ENCODE measurements around the gene IKZF4.
"Not testable (repeated sequence)": the region's sequence is repeated elsewhere in the genome, so short reads cannot be mapped to it uniquely, and the experiment has no call there.

IKZF4 gene

DNA sequence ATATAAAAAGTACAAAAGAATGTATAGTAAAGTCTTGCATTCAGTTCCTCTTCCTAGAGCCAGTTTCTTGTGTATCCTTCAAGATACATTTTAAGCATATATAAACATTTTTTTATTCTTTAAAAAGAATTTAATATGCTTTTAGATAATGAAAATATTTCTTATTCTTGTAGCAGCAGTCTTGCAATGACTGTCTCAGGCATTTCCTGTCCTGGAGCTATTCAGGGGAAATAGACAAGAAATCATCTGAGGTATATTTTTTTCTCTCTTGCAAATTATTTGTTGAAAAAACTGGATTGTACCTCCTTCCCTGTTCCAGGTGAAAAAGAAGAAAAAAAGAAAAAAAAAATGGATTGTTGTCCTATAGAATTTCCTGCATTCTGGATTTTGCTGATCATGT lies 42.2 kb downstream of the IKZF4 start:
- peaks cover 3% of the 10 kb centered on the region; the same call in 1 of the 2 replicates for H3K4me1 ChIP-seq (ENCODE audit: control insufficient read depth, low read length)
- H3K9me2 ChIP-seq (replicated peaks; ENCODE audit: control insufficient read depth, low read length): no peaks in the 10 kb centered on the region
- no peaks in the 10 kb centered on the region; the same call in 1 of the 2 replicates for H3F3A ChIP-seq (ENCODE audit: control insufficient read depth, insufficient read depth)
- TF ChIP-seq, protein P1, sequence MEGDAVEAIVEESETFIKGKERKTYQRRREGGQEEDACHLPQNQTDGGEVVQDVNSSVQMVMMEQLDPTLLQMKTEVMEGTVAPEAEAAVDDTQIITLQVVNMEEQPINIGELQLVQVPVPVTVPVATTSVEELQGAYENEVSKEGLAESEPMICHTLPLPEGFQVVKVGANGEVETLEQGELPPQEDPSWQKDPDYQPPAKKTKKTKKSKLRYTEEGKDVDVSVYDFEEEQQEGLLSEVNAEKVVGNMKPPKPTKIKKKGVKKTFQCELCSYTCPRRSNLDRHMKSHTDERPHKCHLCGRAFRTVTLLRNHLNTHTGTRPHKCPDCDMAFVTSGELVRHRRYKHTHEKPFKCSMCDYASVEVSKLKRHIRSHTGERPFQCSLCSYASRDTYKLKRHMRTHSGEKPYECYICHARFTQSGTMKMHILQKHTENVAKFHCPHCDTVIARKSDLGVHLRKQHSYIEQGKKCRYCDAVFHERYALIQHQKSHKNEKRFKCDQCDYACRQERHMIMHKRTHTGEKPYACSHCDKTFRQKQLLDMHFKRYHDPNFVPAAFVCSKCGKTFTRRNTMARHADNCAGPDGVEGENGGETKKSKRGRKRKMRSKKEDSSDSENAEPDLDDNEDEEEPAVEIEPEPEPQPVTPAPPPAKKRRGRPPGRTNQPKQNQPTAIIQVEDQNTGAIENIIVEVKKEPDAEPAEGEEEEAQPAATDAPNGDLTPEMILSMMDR (IDR thresholded peaks at IDR 0.05; ENCODE audit: low read depth, low read length, poor library complexity, severe bottlenecking): no peak
- no peak for TF ChIP-seq EZH2phosphoT487 (IDR thresholded peaks at IDR 0.05; ENCODE audit: borderline replicate concordance, low read length)
- H3K36me3 ChIP-seq (ENCODE audit: control insufficient read depth, low read length): no peaks in the 10 kb centered on the region
- no peak overlapping the region for H3K27ac ChIP-seq (ENCODE audit: low read depth, low read length)
- no peaks in the 10 kb centered on the region for H3K9me3 ChIP-seq (ENCODE audit: control insufficient read depth, insufficient read depth, low read length)
- no peaks in the 10 kb centered on the region for H3K79me2 ChIP-seq (ENCODE audit: control insufficient read depth, low read length)
- H4K20me1 ChIP-seq (ENCODE audit: control insufficient read depth, insufficient read depth, low read depth, low read length): no peaks in the 10 kb centered on the region
- no peak overlapping the region for H3K4me3 ChIP-seq (ENCODE audit: low read length)
- no peak overlapping the region for H3K4me2 ChIP-seq (ENCODE audit: low read length)
- H3K27me3 ChIP-seq (ENCODE audit: control insufficient read depth, low read length): no peaks in the 10 kb centered on the region

DNA sequence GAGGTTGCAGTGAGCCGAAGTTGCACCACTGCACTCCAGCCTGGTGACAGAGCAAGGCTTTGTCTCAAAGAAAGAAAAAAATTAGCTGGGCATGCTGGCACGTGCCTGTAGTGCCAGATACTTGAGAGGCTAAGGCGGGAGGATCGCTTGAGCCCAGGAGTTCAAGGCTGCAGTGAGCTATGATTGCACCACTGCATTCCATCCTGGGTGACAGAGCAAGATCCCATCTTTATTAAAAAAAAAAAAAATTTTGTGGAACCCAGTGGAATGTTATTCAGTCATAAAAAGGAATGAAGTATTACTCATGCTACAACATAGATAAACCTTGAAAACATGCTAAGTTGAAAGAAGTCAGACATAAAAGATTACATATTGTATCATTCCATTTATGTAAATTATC lies 50.8 kb downstream of the IKZF4 start:
- H3F3A ChIP-seq (ENCODE audit: control insufficient read depth, insufficient read depth): no peaks in the 10 kb centered on the region
- H3K79me2 ChIP-seq (ENCODE audit: control insufficient read depth, low read length): no peaks in the 10 kb centered on the region
- H4K20me1 ChIP-seq (ENCODE audit: control insufficient read depth, insufficient read depth, low read depth, low read length): no peaks in the 10 kb centered on the region
- no peaks in the 10 kb centered on the region for H3K27me3 ChIP-seq (ENCODE audit: control insufficient read depth, low read length)
- H3K4me2 ChIP-seq (ENCODE audit: low read length): no peak overlapping the region
- H3K4me1 ChIP-seq (ENCODE audit: control insufficient read depth, low read length): no peaks in the 10 kb centered on the region
- no peaks in the 10 kb centered on the region for H3K9me2 ChIP-seq (replicated peaks; ENCODE audit: control insufficient read depth, low read length)
- no peak overlapping the region for H3K4me3 ChIP-seq (ENCODE audit: low read length)
- no peak overlapping the region for H3K27ac ChIP-seq (ENCODE audit: low read depth, low read length)
- no peaks in the 10 kb centered on the region for H3K36me3 ChIP-seq (ENCODE audit: control insufficient read depth, low read length)
- TF ChIP-seq EZH2phosphoT487 (IDR thresholded peaks at IDR 0.05; ENCODE audit: borderline replicate concordance, low read length): no peak
- TF ChIP-seq, protein P1 (IDR thresholded peaks at IDR 0.05; ENCODE audit: low read depth, low read length, poor library complexity, severe bottlenecking): no peak
- no peaks in the 10 kb centered on the region for H3K9me3 ChIP-seq (ENCODE audit: control insufficient read depth, insufficient read depth, low read length)

DNA sequence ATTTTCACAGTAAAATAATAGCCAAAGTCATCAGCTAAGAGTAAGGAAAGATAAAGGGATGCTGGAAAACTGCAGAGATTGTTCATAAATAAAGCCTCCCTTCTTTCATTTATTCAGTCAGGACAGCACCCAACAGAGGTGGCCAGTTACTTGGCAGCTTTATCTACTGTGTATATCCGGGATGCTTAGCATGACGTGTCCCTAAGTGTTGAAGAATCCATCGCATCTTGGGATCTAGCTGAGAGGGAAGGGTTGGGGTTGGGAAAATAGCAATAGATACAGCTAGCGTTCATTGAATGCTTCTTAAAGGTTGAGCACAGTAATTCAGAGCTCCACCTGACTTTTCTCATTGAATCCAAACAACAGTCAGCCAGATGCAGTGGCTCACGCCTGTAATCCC lies 53.6 kb downstream of the IKZF4 start:
- Histone ChIP-seq H3F3A (ENCODE audit: control insufficient read depth, insufficient read depth) (no peaks in the 10 kb centered on the region), H3K79me2 (ENCODE audit: control insufficient read depth, low read length) (no peaks in the 10 kb centered on the region), H3K4me2 (ENCODE audit: low read length) (no peak overlapping the region), H3K4me3 (ENCODE audit: low read length) (no peak overlapping the region), H3K27ac (ENCODE audit: low read depth, low read length) (no peak overlapping the region), H3K4me1 (ENCODE audit: control insufficient read depth, low read length) (peaks cover under 1% of the 10 kb centered on the region; the same call in 1 of the 2 replicates), H3K36me3 (ENCODE audit: control insufficient read depth, low read length) (no peaks in the 10 kb centered on the region), H3K9me2 (replicated peaks; ENCODE audit: control insufficient read depth, low read length) (no peaks in the 10 kb centered on the region), H3K9me3 (ENCODE audit: control insufficient read depth, insufficient read depth, low read length) (no peaks in the 10 kb centered on the region), H4K20me1 (ENCODE audit: control insufficient read depth, insufficient read depth, low read depth, low read length) (no peaks in the 10 kb centered on the region), H3K27me3 (ENCODE audit: control insufficient read depth, low read length) (no peaks in the 10 kb centered on the region)
- TF ChIP-seq, protein P1 (IDR thresholded peaks at IDR 0.05; ENCODE audit: low read depth, low read length, poor library complexity, severe bottlenecking): no peak
- no peak for TF ChIP-seq EZH2phosphoT487 (IDR thresholded peaks at IDR 0.05; ENCODE audit: borderline replicate concordance, low read length)

DNA sequence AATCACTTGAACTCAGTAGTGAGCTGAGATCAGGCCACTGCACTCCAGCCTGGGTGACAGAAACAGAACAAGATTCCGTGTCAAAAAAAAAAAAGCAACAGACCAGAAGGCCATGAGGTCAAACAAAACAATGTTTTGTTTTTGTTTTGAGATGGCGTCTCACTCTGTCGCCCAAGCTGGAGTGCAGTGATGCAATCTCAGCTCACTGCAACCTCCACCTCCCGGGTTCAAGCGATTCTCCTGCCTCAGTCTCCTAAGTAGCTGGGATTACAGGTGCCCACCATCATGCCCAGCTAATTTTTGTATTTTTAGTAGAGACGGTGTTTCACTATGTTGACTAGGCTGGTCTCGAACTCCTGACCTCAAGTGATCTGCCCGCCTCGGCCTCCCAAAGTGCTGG lies 57.1 kb downstream of the IKZF4 start:
- H3K4me1 ChIP-seq (ENCODE audit: control insufficient read depth, low read length): peaks cover 10% of the 10 kb centered on the region
- H3F3A ChIP-seq (ENCODE audit: control insufficient read depth, insufficient read depth); H3K4me2 ChIP-seq (ENCODE audit: low read length); H3K27ac ChIP-seq (ENCODE audit: low read depth, low read length); H3K36me3 ChIP-seq (ENCODE audit: control insufficient read depth, low read length); H3K79me2 ChIP-seq (ENCODE audit: control insufficient read depth, low read length); H3K9me3 ChIP-seq (ENCODE audit: control insufficient read depth, insufficient read depth, low read length); H4K20me1 ChIP-seq (ENCODE audit: control insufficient read depth, insufficient read depth, low read depth, low read length); H3K9me2 ChIP-seq (replicated peaks; ENCODE audit: control insufficient read depth, low read length); H3K4me3 ChIP-seq (ENCODE audit: low read length): not testable (repeated sequence)
- peaks cover 26% of the 10 kb centered on the region for H3K27me3 ChIP-seq (ENCODE audit: control insufficient read depth, low read length)

All from DOHH2 (cell line).